OCI-LY3 (cell line): ENCODE measurements around the gene USP46.

ENCODE experiments used
- H2AFZ ChIP-seq: fragments of 200-600, 300-600 bp; shearing (Covaris generic); 2 replicates; pipeline ENCODE4 v1.6.0; 2014; ENCODE audit warnings: antibody characterized with exemption, low read depth, low read length
- H3K27ac ChIP-seq: fragments of 200-600, 300-600 bp; sonication (generic); 2 replicates; pipeline ENCODE4 v1.5.1; 2014; ENCODE audit warnings: mild to moderate bottlenecking, low read length, moderate library complexity, mixed read lengths
- H3K27me3 ChIP-seq: fragments of 200-600, 300-600 bp; sonication (generic); 2 replicates; pipeline ENCODE4 v1.6.1; 2014; ENCODE audit warnings: low read depth, low read length, mixed read lengths
- H3K36me3 ChIP-seq: fragments of 200-600, 300-600 bp; sonication (generic); replicated peaks from 2 replicates; pipeline ENCODE3; 2014; ENCODE audit warnings: low read depth, low read length, mixed read lengths
- H3K4me1 ChIP-seq: fragments of 300-600, 200-600 bp; sonication (generic); 2 replicates; pipeline ENCODE4 v1.6.1; 2014; ENCODE audit warnings: low read length, mixed read lengths
- H3K4me2 ChIP-seq: fragments of 200-600, 300-600 bp; sonication (generic); 2 replicates; pipeline ENCODE4 v1.6.1; 2014; ENCODE audit warnings: low read length, mixed read lengths
- H3K4me3 ChIP-seq: fragments of 300-600, 200-600 bp; sonication (generic); 2 replicates; pipeline ENCODE4 v1.5.1; 2014; ENCODE audit warnings: antibody characterized with exemption, mild to moderate bottlenecking, low read length, moderate library complexity
- H3K79me2 ChIP-seq: fragments of 300-600, 200-600 bp; shearing (Covaris generic); 2 replicates; pipeline ENCODE4 v1.6.1; 2014; ENCODE audit warnings: mild to moderate bottlenecking, low read length, mixed read lengths
- H3K9ac ChIP-seq: fragments of 300-600, 200-600 bp; shearing (Covaris generic); 2 replicates; pipeline ENCODE4 v1.6.0; 2014; ENCODE audit warnings: mild to moderate bottlenecking, low read length, moderate library complexity
- H3K9me3 ChIP-seq: fragments of 200-600, 300-600 bp; shearing (Covaris generic); 2 replicates; pipeline ENCODE4 v1.6.1; 2014; ENCODE audit warnings: low read length, mixed read lengths; ENCODE audit not compliant: insufficient read depth
- H4K20me1 ChIP-seq: fragments of 200-600, 300-600 bp; sonication (generic); 2 replicates; pipeline ENCODE4 v1.6.1; 2016; ENCODE audit warnings: low read length, mixed read lengths; ENCODE audit not compliant: insufficient read depth
- CTCF ChIP-seq: fragments of 200-600, 300-600 bp; sonication (generic); IDR thresholded peaks from 2 replicates; pipeline ENCODE4 v1.5.1; 2014; ENCODE audit warnings: antibody characterized with exemption, low read length, low read depth
- EZH2phosphoT487 ChIP-seq: fragments of 200-600 bp; shearing (Covaris generic); IDR thresholded peaks from 2 replicates; pipeline ENCODE4 v1.6.1; 2018; ENCODE audit warnings: antibody characterized with exemption, mixed run types, low read depth

The USP46 gene

GRCh38 chr4:52635130-52635529 lies 24.0 kb downstream of the USP46 start:
- Histone ChIP-seq H3K79me2 (peaks cover 39% of the 10 kb centered on the region), H4K20me1 (no peaks in the 10 kb centered on the region), H3K4me3 (no peak overlapping the region), H2AFZ (no peak overlapping the region), H3K27me3 (no peaks in the 10 kb centered on the region), H3K9ac (no peak overlapping the region), H3K27ac (no peak overlapping the region), H3K36me3 (peaks cover 7% of the 10 kb centered on the region), H3K4me1 (peaks cover 45% of the 10 kb centered on the region), H3K9me3 (no peaks in the 10 kb centered on the region), H3K4me2 (no peak overlapping the region)
- no peak for TF ChIP-seq EZH2phosphoT487
- no peak for TF ChIP-seq CTCF

- Histone ChIP-seq H3K27ac (no peak overlapping the region), H3K79me2 (peaks cover 30% of the 10 kb centered on the region), H2AFZ (no peak overlapping the region), H4K20me1 (no peaks in the 10 kb centered on the region), H3K27me3 (no peaks in the 10 kb centered on the region), H3K4me3 (no peak overlapping the region), H3K36me3 (peaks cover 7% of the 10 kb centered on the region), H3K9ac (no peak overlapping the region), H3K4me1 (peaks cover 37% of the 10 kb centered on the region), H3K4me2 (no peak overlapping the region), H3K9me3 (no peaks in the 10 kb centered on the region)
- TF ChIP-seq CTCF (no peak), EZH2phosphoT487 (no peak)
These were observed 25.3 kb downstream of the USP46 start for GRCh38 chr4:52633846-52634245.

GRCh38 chr4:52628974-52629373 lies 30.1 kb downstream of the USP46 start:
- Histone ChIP-seq H2AFZ (no peak overlapping the region), H3K27me3 (no peaks in the 10 kb centered on the region), H3K79me2 (peaks cover 2% of the 10 kb centered on the region; the same call in 1 of the 2 replicates), H3K27ac (no peak overlapping the region), H4K20me1 (no peaks in the 10 kb centered on the region), H3K9me3 (no peaks in the 10 kb centered on the region), H3K36me3 (peaks cover 8% of the 10 kb centered on the region), H3K4me3 (no peak overlapping the region), H3K4me1 (no peaks in the 10 kb centered on the region), H3K9ac (no peak overlapping the region), H3K4me2 (no peak overlapping the region)
- TF ChIP-seq CTCF (no peak), EZH2phosphoT487 (no peak)

GRCh38 chr4:52628543-52628942 lies 30.6 kb downstream of the USP46 start:
- TF ChIP-seq CTCF: no peak
- no peak for TF ChIP-seq EZH2phosphoT487
- Histone ChIP-seq H3K27ac (no peak overlapping the region), H3K4me2 (no peak overlapping the region), H3K4me1 (no peaks in the 10 kb centered on the region), H3K36me3 (peaks cover 8% of the 10 kb centered on the region), H2AFZ (no peak overlapping the region), H3K9me3 (no peaks in the 10 kb centered on the region), H3K9ac (no peak overlapping the region), H3K4me3 (no peak overlapping the region), H3K79me2 (no peaks in the 10 kb centered on the region), H3K27me3 (no peaks in the 10 kb centered on the region), H4K20me1 (no peaks in the 10 kb centered on the region)
